Mesothelial cell of epicardium (in vitro differentiated cells): Measurements from ENCODE around the gene MEIS2. TPM values are rescaled to one million over a fixed set of nuclear protein-coding genes. Genes with fewer than 3 reads are reported as not detected.

Source experiments
- DNase-seq, 2 experiments: peaks; one replicate each; pipeline ENCODE4 v3.0.0; 2021; ENCODE audit warnings: low spot score in 2 of 2; ENCODE audit not compliant: unreplicated experiment in 2 of 2
- H3K27ac Mint-ChIP-seq: 2 replicates; pipeline ENCODE4 v1.8.0; 2021; ENCODE audit warnings: mixed read lengths
- H3K27me3 Mint-ChIP-seq: 2 replicates; pipeline ENCODE4 v1.8.0; 2021; ENCODE audit warnings: low read depth, mixed read lengths
- H3K36me3 Mint-ChIP-seq: 2 replicates; pipeline ENCODE4 v1.8.0; 2021; ENCODE audit warnings: mixed read lengths
- H3K4me1 Mint-ChIP-seq: 2 replicates; pipeline ENCODE4 v1.8.0; 2021; ENCODE audit warnings: mixed read lengths
- H3K4me3 Mint-ChIP-seq: 2 replicates; pipeline ENCODE4 v1.8.0; 2021; ENCODE audit warnings: mild to moderate bottlenecking, moderate library complexity, mixed read lengths
- H3K9me3 Mint-ChIP-seq: 2 replicates; pipeline ENCODE4 v1.8.0; 2021; ENCODE audit warnings: mixed read lengths
- CTCF ChIP-seq: fragments of 200-600 bp; sonication (generic); IDR thresholded peaks from one replicate; pipeline ENCODE4 v1.5.0; 2021; ENCODE audit warnings: antibody characterized with exemption; ENCODE audit not compliant: unreplicated experiment
- total RNA-seq: library from RNA; stranded (reverse); gene quantifications from 3 replicates; pipeline ENCODE4 v1.2.1, GENCODE V29; 2021

MEIS2 gene
- total RNA-seq, 1 donor from 2014 or later: 397 TPM

- Mint-ChIP-seq H3K36me3 (peaks cover 29% of the 10 kb centered on the region), H3K27me3 (no peaks in the 10 kb centered on the region), H3K27ac (peak overlapping the region; percentile 87), H3K4me1 (peaks cover 65% of the 10 kb centered on the region), H3K4me3 (no peak overlapping the region), H3K9me3 (no peaks in the 10 kb centered on the region)
- no peak for DNase-seq
- no peak for TF ChIP-seq CTCF
Measured at GRCh38 chr15:37037071-37037655, 63.2 kb downstream of the MEIS2 start.

GRCh38 chr15:37034835-37035748 lies 65.3 kb downstream of the MEIS2 start:
- TF ChIP-seq CTCF: no peak
- Mint-ChIP-seq H3K4me3 (no peak overlapping the region), H3K27me3 (no peaks in the 10 kb centered on the region), H3K36me3 (peaks cover 20% of the 10 kb centered on the region), H3K27ac (peak overlapping the region; percentile 84), H3K4me1 (peaks cover 71% of the 10 kb centered on the region), H3K9me3 (no peaks in the 10 kb centered on the region)
- DNase-seq: no peak

GRCh38 chr15:37034392-37034791 lies 66.0 kb downstream of the MEIS2 start:
- H3K4me1 Mint-ChIP-seq: peaks cover 72% of the 10 kb centered on the region
- DNase-seq: no peak
- no peaks in the 10 kb centered on the region for H3K9me3 Mint-ChIP-seq
- TF ChIP-seq CTCF: no peak
- H3K27ac Mint-ChIP-seq: peak overlapping the region; percentile 84
- peaks cover 24% of the 10 kb centered on the region for H3K36me3 Mint-ChIP-seq
- H3K27me3 Mint-ChIP-seq: no peaks in the 10 kb centered on the region
- H3K4me3 Mint-ChIP-seq: no peak overlapping the region

- peaks cover 68% of the 10 kb centered on the region for H3K4me1 Mint-ChIP-seq
- peak overlapping the region; percentile 93 for H3K27ac Mint-ChIP-seq
- TF ChIP-seq CTCF: no peak
- no peaks in the 10 kb centered on the region for H3K9me3 Mint-ChIP-seq
- H3K36me3 Mint-ChIP-seq: peaks cover 26% of the 10 kb centered on the region
- no peak for DNase-seq
- no peaks in the 10 kb centered on the region for H3K27me3 Mint-ChIP-seq
- no peak overlapping the region for H3K4me3 Mint-ChIP-seq
Measured at GRCh38 chr15:37032091-37032775, 68.1 kb downstream of the MEIS2 start.

GRCh38 chr15:37031198-37031597 lies 69.2 kb downstream of the MEIS2 start:
- no peak for TF ChIP-seq CTCF
- DNase-seq: no peak
- peaks cover 65% of the 10 kb centered on the region for H3K4me1 Mint-ChIP-seq
- H3K36me3 Mint-ChIP-seq: peaks cover 18% of the 10 kb centered on the region
- H3K27ac Mint-ChIP-seq: peak overlapping the region; percentile 60
- no peaks in the 10 kb centered on the region for H3K9me3 Mint-ChIP-seq
- no peak overlapping the region for H3K4me3 Mint-ChIP-seq
- H3K27me3 Mint-ChIP-seq: no peaks in the 10 kb centered on the region
